NB4 (cell line): ENCODE data around the gene RAB3IP.
"Not testable (repeated sequence)": the region's sequence is repeated elsewhere in the genome, so short reads cannot be mapped to it uniquely, and the experiment has no call there.

Source experiments
- DNase-seq: peaks from one replicate; pipeline ENCODE4 v3.0.0; 2010; ENCODE audit warnings: low read depth
- H3K4me3 ChIP-seq: one replicate; pipeline ENCODE4 v1.5.1; 2011; ENCODE audit warnings: mild to moderate bottlenecking, low read depth, low read length, moderate library complexity
- CTCF ChIP-seq: IDR thresholded peaks from one replicate; pipeline ENCODE4 v1.5.1; 2012; ENCODE audit warnings: low read depth, low read length
- MYC ChIP-seq: IDR thresholded peaks from 2 replicates; pipeline ENCODE4 v1.6.1; 2011; ENCODE audit warnings: low read depth, low read length
- POLR2A ChIP-seq: IDR thresholded peaks from 2 replicates; pipeline ENCODE4 v1.6.1; 2011; ENCODE audit warnings: mild to moderate bottlenecking; ENCODE audit not compliant: insufficient read length; ENCODE audit errors: extremely low read depth
- TF ChIP-seq, protein P1 (sequence below): IDR thresholded peaks from 2 replicates; pipeline ENCODE4 v1.6.1; 2011; ENCODE audit warnings: low read depth, low read length

RAB3IP gene

GRCh38 chr12:69779928-69780327, 41.3 kb downstream of the RAB3IP start:
- TF ChIP-seq MYC, result no peak
- TF ChIP-seq, protein P1, sequence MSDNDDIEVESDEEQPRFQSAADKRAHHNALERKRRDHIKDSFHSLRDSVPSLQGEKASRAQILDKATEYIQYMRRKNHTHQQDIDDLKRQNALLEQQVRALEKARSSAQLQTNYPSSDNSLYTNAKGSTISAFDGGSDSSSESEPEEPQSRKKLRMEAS, result no peak
- no peak for TF ChIP-seq POLR2A
- peak; percentile 7 for TF ChIP-seq CTCF
- H3K4me3 ChIP-seq, result no peak overlapping the region
- DNase-seq, result peak; percentile 18

DNA sequence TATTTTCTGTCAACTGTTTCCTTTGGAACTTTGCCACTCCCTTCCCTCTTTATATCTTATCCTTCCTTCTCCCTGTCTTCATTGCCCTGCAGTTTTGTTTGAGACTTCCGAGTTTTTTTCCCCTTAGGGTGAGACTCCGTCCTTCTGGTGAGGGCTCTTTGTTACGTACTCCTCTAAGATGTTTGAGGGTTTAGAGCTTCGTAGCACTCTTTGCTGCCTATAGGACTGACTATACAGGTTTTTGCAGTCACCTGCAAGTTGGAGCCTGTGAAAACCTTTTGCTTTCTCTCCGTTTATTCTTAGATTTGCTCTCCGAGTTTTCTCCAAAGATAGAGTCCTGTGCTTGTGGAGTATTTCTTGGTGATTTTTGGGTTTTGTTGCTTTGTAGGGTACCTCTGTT, 44.7 kb downstream of the RAB3IP start:
- H3K4me3 ChIP-seq, result no peak overlapping the region
- TF ChIP-seq CTCF (no peak), POLR2A (no peak), MYC (no peak)
- TF ChIP-seq, protein P1, result no peak
- DNase-seq, result no peak

- no peak for TF ChIP-seq MYC
- no peak for TF ChIP-seq CTCF
- no peak for TF ChIP-seq POLR2A
- TF ChIP-seq, protein P1, result no peak
- DNase-seq, result no peak
- no peak overlapping the region for H3K4me3 ChIP-seq
Observed at GRCh38 chr12:69789351-69789750, 50.7 kb downstream of the RAB3IP start.

GRCh38 chr12:69792533-69792932, 53.9 kb downstream of the RAB3IP start:
- DNase-seq, result no peak
- H3K4me3 ChIP-seq, result no peak overlapping the region
- TF ChIP-seq CTCF, result no peak
- TF ChIP-seq MYC, result no peak
- TF ChIP-seq, protein P1, result no peak
- no peak for TF ChIP-seq POLR2A

GRCh38 chr12:69807101-69807897, 68.6 kb downstream of the RAB3IP start:
- DNase-seq, H3K4me3 ChIP-seq: not testable (repeated sequence)

- H3K4me3 ChIP-seq, result no peak overlapping the region
- TF ChIP-seq POLR2A (no peak), CTCF (no peak), MYC (no peak)
- TF ChIP-seq, protein P1, result no peak
- no peak for DNase-seq
Observed at GRCh38 chr12:69810870-69811498, 72.3 kb downstream of the RAB3IP start.
